ENCODE results near the gene GATAD1.
"Not testable (repeated sequence)": the region's sequence is repeated elsewhere in the genome, so short reads cannot be mapped to it uniquely, and the experiment has no call there.

Gene GATAD1

DNA sequence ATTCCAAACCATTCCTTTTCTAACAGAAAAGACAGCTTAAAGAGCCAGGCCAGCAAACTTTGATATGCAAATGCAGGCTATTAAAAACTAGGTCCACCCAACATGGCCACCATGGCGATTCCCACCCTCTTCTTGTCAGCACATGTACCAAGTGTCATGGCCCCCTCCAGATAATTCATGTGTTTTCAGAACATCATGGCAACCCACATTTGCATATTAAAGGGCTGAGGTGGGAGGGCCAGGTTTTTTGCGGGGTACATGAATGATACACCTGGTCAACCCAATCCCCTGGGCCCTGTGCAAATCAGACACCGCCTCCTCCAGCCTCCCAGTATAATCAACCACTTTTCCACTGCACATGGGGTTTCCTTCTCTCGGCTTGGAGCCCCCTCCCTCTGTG is 31.4 kb downstream of the GATAD1 start:
- H3K4me1 ChIP-seq (ENCODE audit: control insufficient read depth in 1 of 2, insufficient read depth in 1 of 2, low read depth in 1 of 2, low read length in 1 of 2) = no peaks in the 10 kb centered on the region
- no peak overlapping the region for H3K4me3 ChIP-seq (ENCODE audit: low read depth in 1 of 2, low read length in 1 of 2)
- H3K27ac ChIP-seq = no peak overlapping the region
- no peaks in the 10 kb centered on the region for H3K27me3 ChIP-seq
- no peaks in the 10 kb centered on the region for H3K9me3 ChIP-seq
- no peaks in the 10 kb centered on the region for H3K36me3 ChIP-seq
- TF ChIP-seq, protein P1, sequence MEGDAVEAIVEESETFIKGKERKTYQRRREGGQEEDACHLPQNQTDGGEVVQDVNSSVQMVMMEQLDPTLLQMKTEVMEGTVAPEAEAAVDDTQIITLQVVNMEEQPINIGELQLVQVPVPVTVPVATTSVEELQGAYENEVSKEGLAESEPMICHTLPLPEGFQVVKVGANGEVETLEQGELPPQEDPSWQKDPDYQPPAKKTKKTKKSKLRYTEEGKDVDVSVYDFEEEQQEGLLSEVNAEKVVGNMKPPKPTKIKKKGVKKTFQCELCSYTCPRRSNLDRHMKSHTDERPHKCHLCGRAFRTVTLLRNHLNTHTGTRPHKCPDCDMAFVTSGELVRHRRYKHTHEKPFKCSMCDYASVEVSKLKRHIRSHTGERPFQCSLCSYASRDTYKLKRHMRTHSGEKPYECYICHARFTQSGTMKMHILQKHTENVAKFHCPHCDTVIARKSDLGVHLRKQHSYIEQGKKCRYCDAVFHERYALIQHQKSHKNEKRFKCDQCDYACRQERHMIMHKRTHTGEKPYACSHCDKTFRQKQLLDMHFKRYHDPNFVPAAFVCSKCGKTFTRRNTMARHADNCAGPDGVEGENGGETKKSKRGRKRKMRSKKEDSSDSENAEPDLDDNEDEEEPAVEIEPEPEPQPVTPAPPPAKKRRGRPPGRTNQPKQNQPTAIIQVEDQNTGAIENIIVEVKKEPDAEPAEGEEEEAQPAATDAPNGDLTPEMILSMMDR (IDR thresholded peaks at IDR 0.05) = no peak

DNA sequence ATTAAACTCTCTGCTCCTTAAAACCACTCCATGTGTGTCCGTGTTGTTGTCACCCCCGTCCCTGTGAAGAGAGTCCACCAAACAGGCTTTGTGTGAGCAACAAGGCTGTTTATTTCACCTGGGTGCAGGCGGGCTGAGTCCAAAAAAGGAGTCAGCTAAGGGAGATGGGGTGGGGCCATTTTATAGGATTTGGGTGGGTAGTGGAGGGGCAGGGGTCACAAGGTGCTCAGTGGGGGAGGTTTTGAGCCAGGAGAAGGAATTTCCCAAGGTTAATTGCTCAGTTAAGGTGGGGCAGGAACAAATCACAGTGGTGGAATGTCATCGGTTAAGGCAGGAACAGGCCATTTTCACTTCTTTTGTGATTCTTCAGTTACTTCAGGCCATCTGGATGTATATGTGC is 31.9 kb downstream of the GATAD1 start:
- not testable (repeated sequence) for H3K27me3 ChIP-seq; H3K4me3 ChIP-seq (ENCODE audit: low read depth in 1 of 2, low read length in 1 of 2); H3K27ac ChIP-seq; H3K36me3 ChIP-seq; H3K4me1 ChIP-seq (ENCODE audit: control insufficient read depth in 1 of 2, insufficient read depth in 1 of 2, low read depth in 1 of 2, low read length in 1 of 2); H3K9me3 ChIP-seq

DNA sequence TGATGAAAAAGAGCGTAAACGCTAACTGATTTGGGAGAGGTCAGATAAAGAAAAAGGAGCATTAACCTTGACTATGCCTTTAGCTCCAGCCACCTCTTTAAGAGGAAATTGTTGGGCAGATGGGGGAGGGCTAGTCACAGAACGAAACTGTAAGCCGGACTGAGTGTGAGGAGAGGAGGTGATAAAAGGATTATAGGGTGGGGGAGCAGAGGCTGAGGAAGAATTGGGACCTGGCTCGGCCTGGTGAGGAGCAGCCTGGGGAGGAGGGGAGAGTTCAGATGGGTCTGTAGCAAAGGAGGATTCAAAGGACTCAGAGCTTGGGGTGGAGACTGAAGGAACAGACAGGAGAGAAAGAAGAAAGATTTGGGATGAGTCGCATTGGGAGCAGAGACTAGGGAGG is 36.3 kb downstream of the GATAD1 start:
- H3K4me1 ChIP-seq (ENCODE audit: control insufficient read depth in 1 of 2, insufficient read depth in 1 of 2, low read depth in 1 of 2, low read length in 1 of 2) = not testable (repeated sequence)

DNA sequence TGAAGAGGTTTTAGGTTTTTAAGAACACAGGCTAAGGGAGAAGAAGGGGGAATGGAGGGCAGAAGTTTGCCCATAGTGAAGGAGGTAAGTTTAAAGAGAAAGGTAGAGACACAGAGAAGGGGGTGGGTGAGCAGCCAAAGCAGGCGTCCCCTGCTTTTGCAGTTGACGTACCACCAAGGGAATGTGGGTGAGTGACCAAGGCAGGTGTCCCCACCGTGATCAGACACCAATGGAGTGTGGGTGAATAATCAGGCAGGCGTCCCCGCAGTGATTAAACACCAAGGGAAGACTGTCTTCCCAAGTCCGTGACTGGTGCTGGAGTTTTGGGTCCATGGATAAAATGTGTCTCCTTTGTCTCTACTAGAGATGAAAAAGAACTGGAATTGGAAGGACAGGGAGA is 36.9 kb downstream of the GATAD1 start:
- H3K4me1 ChIP-seq (ENCODE audit: control insufficient read depth in 1 of 2, insufficient read depth in 1 of 2, low read depth in 1 of 2, low read length in 1 of 2); H3K9me3 ChIP-seq; H3K27ac ChIP-seq; H3K27me3 ChIP-seq; H3K4me3 ChIP-seq (ENCODE audit: low read depth in 1 of 2, low read length in 1 of 2): not testable (repeated sequence)
- peaks cover 37% of the 10 kb centered on the region for H3K36me3 ChIP-seq

More for the DNA sequence above, 36.3 kb downstream of the GATAD1 start:
- not testable (repeated sequence) for H3K27me3 ChIP-seq; H3K27ac ChIP-seq; H3K4me3 ChIP-seq (ENCODE audit: low read depth in 1 of 2, low read length in 1 of 2); H3K9me3 ChIP-seq
- peaks cover 31% of the 10 kb centered on the region for H3K36me3 ChIP-seq

DNA sequence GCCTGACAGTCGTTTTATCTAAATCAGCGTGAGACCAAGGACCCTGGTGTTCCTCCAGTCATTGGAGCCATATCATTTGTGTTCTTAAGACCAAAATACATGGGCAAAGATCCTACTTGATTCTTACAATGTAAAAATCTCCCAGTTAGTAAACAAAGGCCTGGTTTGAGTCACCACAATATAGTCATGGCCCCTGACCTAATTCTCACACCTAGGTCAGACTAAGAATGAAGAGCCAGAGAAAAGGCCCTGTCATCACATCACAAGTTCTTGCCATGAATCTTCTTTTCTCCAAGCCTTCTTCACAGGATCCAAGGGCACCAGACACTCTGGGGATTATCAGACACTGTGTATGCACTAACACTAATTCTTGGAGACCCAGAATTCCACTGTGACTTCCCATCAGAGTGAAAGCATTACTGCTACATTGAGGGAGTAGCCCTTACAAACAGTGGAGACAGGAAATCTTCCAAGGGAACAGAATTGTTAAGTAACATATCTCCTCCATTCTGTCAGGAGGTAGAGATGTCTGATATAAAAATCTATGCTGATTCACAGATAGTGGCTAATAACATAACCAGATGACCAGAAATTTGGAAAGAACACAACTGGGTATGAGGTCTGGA is 38.1 kb downstream of the GATAD1 start:
- Histone ChIP-seq H3K27me3 (no peaks in the 10 kb centered on the region), H3K36me3 (peaks cover 43% of the 10 kb centered on the region)

DNA sequence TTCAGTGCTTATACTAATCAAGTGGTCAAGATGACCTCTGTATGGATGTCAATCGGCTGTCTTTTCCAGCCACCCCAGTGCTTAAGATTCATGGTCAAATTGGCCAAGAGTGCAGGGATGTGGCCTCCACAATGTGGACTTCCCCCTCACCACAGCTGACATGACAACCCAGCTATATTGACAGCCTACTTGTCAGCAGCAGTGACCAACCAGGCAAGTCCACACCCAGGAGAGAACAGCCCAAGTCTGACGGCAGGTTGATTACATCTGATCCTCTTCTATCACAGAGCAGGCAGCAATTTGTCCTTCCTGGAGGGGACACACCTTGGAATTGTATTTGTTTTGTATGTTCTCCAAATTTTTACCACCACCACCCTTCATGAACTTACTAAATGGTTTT is 38.7 kb downstream of the GATAD1 start:
- Histone ChIP-seq H3K9me3 (no peaks in the 10 kb centered on the region), H3K36me3 (peaks cover 48% of the 10 kb centered on the region), H3K27ac (no peak overlapping the region), H3K27me3 (no peaks in the 10 kb centered on the region), H3K4me1 (ENCODE audit: control insufficient read depth in 1 of 2, insufficient read depth in 1 of 2, low read depth in 1 of 2, low read length in 1 of 2) (no peaks in the 10 kb centered on the region), H3K4me3 (ENCODE audit: low read depth in 1 of 2, low read length in 1 of 2) (no peak overlapping the region)
- TF ChIP-seq, protein P1 (IDR thresholded peaks at IDR 0.05) = no peak

More for the DNA sequence above, 38.1 kb downstream of the GATAD1 start:
- no peaks in the 10 kb centered on the region for H3K9me3 ChIP-seq
- no peak overlapping the region for H3K27ac ChIP-seq
- no peak overlapping the region for H3K4me3 ChIP-seq (ENCODE audit: low read depth in 1 of 2, low read length in 1 of 2)
- H3K4me1 ChIP-seq (ENCODE audit: control insufficient read depth in 1 of 2, insufficient read depth in 1 of 2, low read depth in 1 of 2, low read length in 1 of 2) = no peaks in the 10 kb centered on the region
- TF ChIP-seq, protein P1 (IDR thresholded peaks at IDR 0.05) = no peak

DNA sequence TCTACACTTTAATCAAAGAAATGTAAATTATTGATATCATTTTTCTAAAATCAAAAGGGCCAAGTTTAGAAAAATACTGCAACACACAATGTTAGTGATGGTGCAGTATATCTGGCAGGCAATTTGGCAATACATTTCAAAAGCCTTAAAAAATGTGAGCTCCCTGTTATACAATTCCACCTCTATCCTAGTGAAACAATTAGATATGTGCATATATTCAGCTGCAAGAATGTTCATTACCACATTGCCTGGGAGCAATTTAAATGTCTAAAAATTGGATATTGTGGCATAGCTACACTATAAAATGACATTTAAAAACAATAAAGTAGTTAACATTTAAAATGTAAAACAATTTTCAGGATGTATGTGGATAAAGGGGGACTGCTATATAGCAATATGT is 40.5 kb downstream of the GATAD1 start:
- Histone ChIP-seq H3K27me3 (no peaks in the 10 kb centered on the region), H3K4me3 (ENCODE audit: low read depth in 1 of 2, low read length in 1 of 2) (no peak overlapping the region), H3K36me3 (peaks cover 66% of the 10 kb centered on the region), H3K9me3 (no peaks in the 10 kb centered on the region), H3K4me1 (ENCODE audit: control insufficient read depth in 1 of 2, insufficient read depth in 1 of 2, low read depth in 1 of 2, low read length in 1 of 2) (no peaks in the 10 kb centered on the region), H3K27ac (no peak overlapping the region)
- TF ChIP-seq, protein P1 (IDR thresholded peaks at IDR 0.05) = no peak

Measured in neutrophil (primary cell).